ENCODE data around the gene PLXNA4.

The PLXNA4 gene

GRCh38 chr7:132251327-132251659 is 325.0 kb downstream of the PLXNA4 start:
- peaks cover 16% of the 10 kb centered on the region for H3K4me1 ChIP-seq (ENCODE audit: control insufficient read depth, insufficient read depth, low read length)
- ChIA-PET CTCF (interaction anchor here (0.5 to 1.1 kb wide), 3 partner anchors 378 to 560 kb away, joined by 3 to 5 read pairs (median 4); no protein-coding TSS in a partner anchor), POLR2A (no interaction called here)
- TF ChIP-seq ZFP41 (tag by site-specific recombination; IDR thresholded peaks at IDR 0.05; ENCODE audit: borderline replicate concordance) (no peak), ZNF341 (tag by site-specific recombination; IDR thresholded peaks at IDR 0.05; ENCODE audit: low read depth) (0 out of 2 replicates have a peak, but pooled peaks have one; percentile 9), ZBTB1 (tag by site-specific recombination; IDR thresholded peaks at IDR 0.05) (no peak), ZNF366 (tag by site-specific recombination; conservative IDR thresholded peaks at IDR 0.05) (no peak)
- H3K36me3 ChIP-seq (ENCODE audit: control insufficient read depth in 2 of 2, insufficient read depth in 1 of 2, low read length in 2 of 2), result no peaks in the 10 kb centered on the region
- H3K4me3 ChIP-seq (ENCODE audit: low read depth, low read length), result no peak overlapping the region
- H3K9me3 ChIP-seq (ENCODE audit: control insufficient read depth, insufficient read depth, low read depth, low read length), result no peaks in the 10 kb centered on the region
- H3K27ac ChIP-seq (ENCODE audit: extremely low read depth, low read depth, low read length), result no peak overlapping the region

DNA sequence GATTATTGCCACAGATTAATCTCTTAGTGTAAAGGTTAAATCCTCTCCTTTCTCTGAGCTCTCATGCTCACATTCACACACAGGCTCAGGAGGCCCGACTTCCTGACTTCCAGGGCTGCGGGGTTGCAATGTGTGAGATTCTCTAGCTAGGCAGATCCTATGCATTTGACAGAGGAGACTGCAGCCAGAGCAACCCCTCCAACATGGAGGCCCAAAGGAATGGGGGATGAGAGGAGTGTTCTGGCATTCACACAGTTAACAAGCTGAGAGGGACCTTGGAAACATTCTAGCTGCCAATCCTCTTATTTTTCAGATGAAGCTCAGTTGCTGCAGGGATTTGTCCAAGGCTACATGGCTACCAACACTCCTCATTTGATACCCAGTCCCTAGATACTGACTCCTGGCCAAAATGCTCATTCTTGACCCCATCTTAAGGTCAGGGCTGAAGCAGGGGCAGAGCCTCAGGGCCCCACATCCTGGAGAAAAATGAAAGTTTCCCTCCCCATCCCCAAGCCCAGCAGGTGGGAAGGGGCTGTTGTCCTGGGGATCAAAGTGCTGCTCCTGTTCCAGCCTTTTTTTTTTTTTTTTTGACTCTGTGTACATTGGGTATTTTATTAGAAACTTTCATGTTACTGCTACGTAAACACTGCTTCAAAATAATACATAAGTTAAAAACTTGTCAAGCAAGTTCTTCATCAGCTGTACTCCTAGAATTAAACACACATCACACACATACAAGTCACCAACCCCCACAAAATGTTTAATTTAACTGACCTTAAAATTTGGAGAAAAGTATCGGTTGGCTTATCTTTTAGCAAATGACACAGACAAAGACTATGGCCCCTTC is 325.6 kb downstream of the PLXNA4 start:
- Histone ChIP-seq H3K4me3 (ENCODE audit: low read depth, low read length) (no peak overlapping the region), H3K36me3 (ENCODE audit: control insufficient read depth in 2 of 2, insufficient read depth in 1 of 2, low read length in 2 of 2) (no peaks in the 10 kb centered on the region), H3K27ac (ENCODE audit: extremely low read depth, low read depth, low read length) (no peak overlapping the region), H3K4me1 (ENCODE audit: control insufficient read depth, insufficient read depth, low read length) (peaks cover 11% of the 10 kb centered on the region), H3K9me3 (ENCODE audit: control insufficient read depth, insufficient read depth, low read depth, low read length) (no peaks in the 10 kb centered on the region)
- POLR2A ChIA-PET, result no interaction called here
- CTCF ChIA-PET, result interaction anchor here (1.1 to 1.2 kb wide), 2 partner anchors 8 to 559 kb away, joined by 3 read pairs; no protein-coding TSS in a partner anchor
- no peak for TF ChIP-seq ZNF114 (tag by site-specific recombination; IDR thresholded peaks at IDR 0.05)
- no peak for TF ChIP-seq OSR2 (tag by site-specific recombination; IDR thresholded peaks at IDR 0.05)
- no peak for TF ChIP-seq ZNF350 (tag by site-specific recombination; IDR thresholded peaks at IDR 0.05)
- TF ChIP-seq, protein P1, sequence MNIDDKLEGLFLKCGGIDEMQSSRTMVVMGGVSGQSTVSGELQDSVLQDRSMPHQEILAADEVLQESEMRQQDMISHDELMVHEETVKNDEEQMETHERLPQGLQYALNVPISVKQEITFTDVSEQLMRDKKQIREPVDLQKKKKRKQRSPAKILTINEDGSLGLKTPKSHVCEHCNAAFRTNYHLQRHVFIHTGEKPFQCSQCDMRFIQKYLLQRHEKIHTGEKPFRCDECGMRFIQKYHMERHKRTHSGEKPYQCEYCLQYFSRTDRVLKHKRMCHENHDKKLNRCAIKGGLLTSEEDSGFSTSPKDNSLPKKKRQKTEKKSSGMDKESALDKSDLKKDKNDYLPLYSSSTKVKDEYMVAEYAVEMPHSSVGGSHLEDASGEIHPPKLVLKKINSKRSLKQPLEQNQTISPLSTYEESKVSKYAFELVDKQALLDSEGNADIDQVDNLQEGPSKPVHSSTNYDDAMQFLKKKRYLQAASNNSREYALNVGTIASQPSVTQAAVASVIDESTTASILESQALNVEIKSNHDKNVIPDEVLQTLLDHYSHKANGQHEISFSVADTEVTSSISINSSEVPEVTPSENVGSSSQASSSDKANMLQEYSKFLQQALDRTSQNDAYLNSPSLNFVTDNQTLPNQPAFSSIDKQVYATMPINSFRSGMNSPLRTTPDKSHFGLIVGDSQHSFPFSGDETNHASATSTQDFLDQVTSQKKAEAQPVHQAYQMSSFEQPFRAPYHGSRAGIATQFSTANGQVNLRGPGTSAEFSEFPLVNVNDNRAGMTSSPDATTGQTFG (tag by site-specific recombination; IDR thresholded peaks at IDR 0.05; ENCODE audit: borderline replicate concordance), result no peak
- TF ChIP-seq, protein P2, sequence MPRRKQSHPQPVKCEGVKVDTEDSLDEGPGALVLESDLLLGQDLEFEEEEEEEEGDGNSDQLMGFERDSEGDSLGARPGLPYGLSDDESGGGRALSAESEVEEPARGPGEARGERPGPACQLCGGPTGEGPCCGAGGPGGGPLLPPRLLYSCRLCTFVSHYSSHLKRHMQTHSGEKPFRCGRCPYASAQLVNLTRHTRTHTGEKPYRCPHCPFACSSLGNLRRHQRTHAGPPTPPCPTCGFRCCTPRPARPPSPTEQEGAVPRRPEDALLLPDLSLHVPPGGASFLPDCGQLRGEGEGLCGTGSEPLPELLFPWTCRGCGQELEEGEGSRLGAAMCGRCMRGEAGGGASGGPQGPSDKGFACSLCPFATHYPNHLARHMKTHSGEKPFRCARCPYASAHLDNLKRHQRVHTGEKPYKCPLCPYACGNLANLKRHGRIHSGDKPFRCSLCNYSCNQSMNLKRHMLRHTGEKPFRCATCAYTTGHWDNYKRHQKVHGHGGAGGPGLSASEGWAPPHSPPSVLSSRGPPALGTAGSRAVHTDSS (tag by site-specific recombination; IDR thresholded peaks at IDR 0.05), result no peak
- TF ChIP-seq ZNF157 (tag by site-specific recombination; IDR thresholded peaks at IDR 0.05), result no peak
- TF ChIP-seq KLF16 (tag by site-specific recombination; IDR thresholded peaks at IDR 0.05), result no peak
- TF ChIP-seq ZNF311 (tag by site-specific recombination; IDR thresholded peaks at IDR 0.05; ENCODE audit: borderline replicate concordance), result no peak
- TF ChIP-seq, protein P3, sequence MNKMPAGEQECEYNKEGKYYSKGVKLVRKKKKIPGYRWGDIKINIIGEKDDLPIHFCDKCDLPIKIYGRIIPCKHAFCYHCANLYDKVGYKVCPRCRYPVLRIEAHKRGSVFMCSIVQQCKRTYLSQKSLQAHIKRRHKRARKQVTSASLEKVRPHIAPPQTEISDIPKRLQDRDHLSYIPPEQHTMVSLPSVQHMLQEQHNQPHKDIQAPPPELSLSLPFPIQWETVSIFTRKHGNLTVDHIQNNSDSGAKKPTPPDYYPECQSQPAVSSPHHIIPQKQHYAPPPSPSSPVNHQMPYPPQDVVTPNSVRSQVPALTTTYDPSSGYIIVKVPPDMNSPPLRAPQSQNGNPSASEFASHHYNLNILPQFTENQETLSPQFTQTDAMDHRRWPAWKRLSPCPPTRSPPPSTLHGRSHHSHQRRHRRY (tag by site-specific recombination; IDR thresholded peaks at IDR 0.05), result no peak

DNA sequence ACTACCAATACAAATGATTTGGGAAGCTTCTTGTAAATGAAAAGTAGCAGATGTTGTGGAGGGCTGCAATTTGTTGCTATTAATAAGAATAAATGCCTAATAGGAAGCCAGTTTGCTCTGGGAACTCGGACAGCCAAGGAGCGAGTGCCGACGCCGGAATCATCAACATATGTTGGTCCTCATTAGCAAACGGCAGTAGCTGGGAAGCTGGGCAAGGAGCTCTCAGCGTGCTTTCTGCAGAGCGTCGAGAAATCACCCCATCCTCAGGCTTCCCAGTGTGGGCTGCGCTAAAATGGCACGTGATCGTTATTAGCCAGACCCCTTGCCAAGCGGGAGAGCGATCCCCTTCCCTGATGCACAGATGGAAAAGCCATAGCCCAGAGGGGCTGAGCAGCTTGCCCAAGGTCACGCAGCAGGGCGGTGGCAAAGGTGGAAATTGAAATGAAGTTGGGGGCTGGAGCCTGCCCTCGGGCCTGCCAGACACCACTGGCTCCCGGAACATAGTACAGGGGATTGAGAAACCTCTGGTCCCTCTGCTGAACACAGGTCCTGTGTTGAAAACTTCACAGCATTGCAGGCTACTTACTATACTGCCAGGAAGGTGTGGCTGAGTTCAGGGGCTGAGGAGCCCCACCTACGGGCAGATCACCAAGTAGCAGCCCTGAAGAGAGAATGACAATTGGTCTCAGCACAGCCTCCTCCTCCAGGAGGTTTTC is 326.9 kb downstream of the PLXNA4 start:
- ChIA-PET POLR2A (no interaction called here), CTCF (interaction anchor here (0.6 to 1.5 kb wide), 10 partner anchors 9 to 441 kb away, joined by 3 to 11 read pairs (median 3); no protein-coding TSS in a partner anchor)
- Histone ChIP-seq H3K4me1 (ENCODE audit: control insufficient read depth, insufficient read depth, low read length) (peaks cover 3% of the 10 kb centered on the region; the same call in 1 of the 2 replicates), H3K27ac (ENCODE audit: extremely low read depth, low read depth, low read length) (no peak overlapping the region), H3K4me3 (ENCODE audit: low read depth, low read length) (no peak overlapping the region), H3K36me3 (ENCODE audit: control insufficient read depth in 2 of 2, insufficient read depth in 1 of 2, low read length in 2 of 2) (no peaks in the 10 kb centered on the region), H3K9me3 (ENCODE audit: control insufficient read depth, insufficient read depth, low read depth, low read length) (no peaks in the 10 kb centered on the region)
- TF ChIP-seq ZNF768 (tag by site-specific recombination; IDR thresholded peaks at IDR 0.05) (peak; percentile 84), KLF9 (tag by site-specific recombination; IDR thresholded peaks at IDR 0.05; ENCODE audit: low read depth) (no peak), CTCF (tag by site-specific recombination; IDR thresholded peaks at IDR 0.05) (peak; percentile 41; the same call in 1 of the 2 replicates), ZNF146 (tag by site-specific recombination; IDR thresholded peaks at IDR 0.05) (0 out of 2 replicates have a peak, but pooled peaks have one; percentile 8), ZNF133 (tag by site-specific recombination; IDR thresholded peaks at IDR 0.05) (no peak), ZNF654 (tag by site-specific recombination; IDR thresholded peaks at IDR 0.05; ENCODE audit: low read depth) (peak; percentile 22; the same call in 1 of the 2 replicates), ZNF24 (tag by site-specific recombination; IDR thresholded peaks at IDR 0.05) (no peak)

Data from HEK293 (cell line).